HCT116 (cell line): ENCODE results near the gene KBTBD3.

Source experiments
- ELF1 ChIP-seq: IDR thresholded peaks from 2 replicates; pipeline ENCODE4 v1.6.1; 2012; ENCODE audit warnings: low read depth, borderline replicate concordance
- JUND ChIP-seq: IDR thresholded peaks from 2 replicates; pipeline ENCODE4 v1.6.1; 2012
- POLR2A ChIP-seq: IDR thresholded peaks from 2 replicates; pipeline ENCODE4 v1.7.0; 2011; ENCODE audit warnings: borderline replicate concordance; ENCODE audit not compliant: insufficient read depth, insufficient read length; ENCODE audit errors: extremely low read depth
- SIN3A ChIP-seq: IDR thresholded peaks from 2 replicates; pipeline ENCODE4 v1.6.1; 2012; ENCODE audit warnings: low read depth
- YY1 ChIP-seq: IDR thresholded peaks from 2 replicates; pipeline ENCODE4 v1.6.1; 2011; ENCODE audit warnings: low read length, low read depth, moderate library complexity, mild to moderate bottlenecking; ENCODE audit not compliant: insufficient replicate concordance; ENCODE audit errors: extremely low read depth
- ZFX ChIP-seq: fragments of 450-650 bp; IDR thresholded peaks from 2 replicates; pipeline ENCODE4 v1.6.1; 2017
- TF ChIP-seq, protein P1 (sequence below), 3 experiments: fragments of 200-600 bp in 1 of 3; sonication (generic) in 1 of 3; IDR thresholded peaks in 2 of 3; conservative IDR thresholded peaks in 1 of 3; 2 replicates each; pipeline ENCODE4 v1.5.1; 2012 to 2017; ENCODE audit warnings: low read depth in 2 of 3, low read length in 2 of 3, antibody characterized with exemption in 1 of 3, borderline replicate concordance in 1 of 3, control low read depth in 1 of 3, mild to moderate bottlenecking in 1 of 3, mixed read lengths in 1 of 3, mixed run types in 1 of 3, moderate library complexity in 1 of 3; ENCODE audit not compliant: insufficient read depth in 1 of 3
- TF ChIP-seq, protein P2 (sequence below): IDR thresholded peaks from 2 replicates; pipeline ENCODE4 v1.6.1; 2012

DNA sequence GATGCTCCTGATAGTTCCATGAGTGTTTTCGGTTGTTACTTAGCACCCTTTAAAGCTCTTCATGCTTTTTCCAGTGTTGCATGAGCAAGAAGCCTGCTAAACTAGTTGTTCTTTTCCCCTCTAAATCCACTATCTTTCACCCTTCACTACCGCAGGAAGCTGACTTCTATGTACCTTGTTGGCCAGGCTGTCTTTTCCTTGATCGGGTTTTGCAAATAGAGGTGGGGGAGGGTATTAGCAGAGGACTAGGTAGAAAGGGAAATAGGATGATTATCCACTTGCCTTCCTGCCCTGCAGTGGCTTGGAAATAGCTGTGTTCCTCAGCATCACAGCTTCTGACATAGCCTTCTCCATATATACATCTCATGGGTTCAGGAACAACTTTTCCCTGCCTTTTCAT is 24.2 kb upstream of the KBTBD3 start:
- TF ChIP-seq, protein P1, sequence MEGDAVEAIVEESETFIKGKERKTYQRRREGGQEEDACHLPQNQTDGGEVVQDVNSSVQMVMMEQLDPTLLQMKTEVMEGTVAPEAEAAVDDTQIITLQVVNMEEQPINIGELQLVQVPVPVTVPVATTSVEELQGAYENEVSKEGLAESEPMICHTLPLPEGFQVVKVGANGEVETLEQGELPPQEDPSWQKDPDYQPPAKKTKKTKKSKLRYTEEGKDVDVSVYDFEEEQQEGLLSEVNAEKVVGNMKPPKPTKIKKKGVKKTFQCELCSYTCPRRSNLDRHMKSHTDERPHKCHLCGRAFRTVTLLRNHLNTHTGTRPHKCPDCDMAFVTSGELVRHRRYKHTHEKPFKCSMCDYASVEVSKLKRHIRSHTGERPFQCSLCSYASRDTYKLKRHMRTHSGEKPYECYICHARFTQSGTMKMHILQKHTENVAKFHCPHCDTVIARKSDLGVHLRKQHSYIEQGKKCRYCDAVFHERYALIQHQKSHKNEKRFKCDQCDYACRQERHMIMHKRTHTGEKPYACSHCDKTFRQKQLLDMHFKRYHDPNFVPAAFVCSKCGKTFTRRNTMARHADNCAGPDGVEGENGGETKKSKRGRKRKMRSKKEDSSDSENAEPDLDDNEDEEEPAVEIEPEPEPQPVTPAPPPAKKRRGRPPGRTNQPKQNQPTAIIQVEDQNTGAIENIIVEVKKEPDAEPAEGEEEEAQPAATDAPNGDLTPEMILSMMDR (IDR thresholded peaks at IDR 0.05 in 2 of 3, conservative IDR thresholded peaks at IDR 0.05 in 1 of 3; ENCODE audit: borderline replicate concordance in 1 of 3, insufficient read depth in 1 of 3, low read depth in 2 of 3, low read length in 2 of 3), result no peak
- no peak for TF ChIP-seq SIN3A
- TF ChIP-seq ELF1, result no peak
- TF ChIP-seq JUND, result no peak
- TF ChIP-seq, protein P2, sequence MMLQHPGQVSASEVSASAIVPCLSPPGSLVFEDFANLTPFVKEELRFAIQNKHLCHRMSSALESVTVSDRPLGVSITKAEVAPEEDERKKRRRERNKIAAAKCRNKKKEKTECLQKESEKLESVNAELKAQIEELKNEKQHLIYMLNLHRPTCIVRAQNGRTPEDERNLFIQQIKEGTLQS, result no peak
- TF ChIP-seq POLR2A, result no peak
- no peak for TF ChIP-seq ZFX
- TF ChIP-seq YY1, result no peak
